GM19395 (cell line): Measurements from ENCODE around the gene SLC30A3.
"Not testable (repeated sequence)": the region's sequence is repeated elsewhere in the genome, so short reads cannot be mapped to it uniquely, and the experiment has no call there.

Experiments used
- ATAC-seq: cut with Tn5 transposase; IDR thresholded peaks from one replicate; pipeline ENCODE4 v1.9.1; 2021; ENCODE audit warnings: mild to moderate bottlenecking, moderate library complexity; ENCODE audit not compliant: unreplicated experiment

Gene SLC30A3, protein sequence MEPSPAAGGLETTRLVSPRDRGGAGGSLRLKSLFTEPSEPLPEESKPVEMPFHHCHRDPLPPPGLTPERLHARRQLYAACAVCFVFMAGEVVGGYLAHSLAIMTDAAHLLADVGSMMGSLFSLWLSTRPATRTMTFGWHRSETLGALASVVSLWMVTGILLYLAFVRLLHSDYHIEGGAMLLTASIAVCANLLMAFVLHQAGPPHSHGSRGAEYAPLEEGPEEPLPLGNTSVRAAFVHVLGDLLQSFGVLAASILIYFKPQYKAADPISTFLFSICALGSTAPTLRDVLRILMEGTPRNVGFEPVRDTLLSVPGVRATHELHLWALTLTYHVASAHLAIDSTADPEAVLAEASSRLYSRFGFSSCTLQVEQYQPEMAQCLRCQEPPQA

DNA sequence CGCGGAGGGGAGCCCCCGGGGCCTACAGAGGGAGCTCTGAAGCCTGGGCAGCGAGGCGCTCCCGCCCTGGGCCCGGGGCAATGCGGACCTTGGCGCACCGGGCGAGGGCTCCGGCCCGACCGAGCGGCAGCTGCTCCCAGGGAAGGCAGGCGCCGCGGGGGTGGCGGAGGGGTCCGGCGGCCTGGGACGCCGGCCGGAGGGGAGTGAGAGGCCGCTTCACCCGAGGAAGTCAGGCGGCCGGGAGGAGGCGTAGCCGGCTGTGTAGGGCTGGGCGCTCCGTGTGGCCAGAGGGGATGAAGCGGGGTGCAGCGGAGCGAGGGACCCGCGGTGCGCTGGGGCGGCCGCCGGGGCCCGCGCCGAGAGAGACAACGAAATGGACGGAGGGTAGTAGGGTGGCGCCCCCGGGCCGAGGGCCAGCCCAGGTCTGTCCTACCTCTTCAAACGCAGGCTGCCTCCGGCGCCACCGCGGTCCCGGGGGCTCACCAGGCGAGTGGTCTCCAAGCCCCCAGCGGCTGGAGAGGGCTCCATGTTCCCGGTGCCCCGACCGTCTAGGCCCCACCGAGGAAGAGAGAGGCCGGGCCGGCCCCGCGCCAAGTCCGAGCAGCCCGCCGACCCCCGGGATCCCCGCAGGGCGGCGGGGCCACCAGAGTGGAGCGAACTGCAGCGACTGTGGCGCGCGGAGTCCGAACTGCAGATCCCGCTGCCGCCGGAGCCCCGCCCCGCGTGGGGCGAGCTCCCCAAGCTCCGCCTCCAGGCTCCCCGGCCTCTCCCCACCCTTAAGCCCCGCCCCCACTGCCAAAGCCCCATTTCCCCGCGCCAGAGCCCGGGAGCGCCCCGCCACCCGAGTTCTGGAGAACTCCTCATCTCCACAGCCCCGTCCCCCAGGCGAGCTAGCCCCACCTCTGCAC, at the start of gene SLC30A3:
Gene SLC30A3 (minus strand): TSS at position 669 of the 908 bp plus-strand sequence. CDS start 141 bp downstream, at position 528.
- no peak for ATAC-seq

DNA sequence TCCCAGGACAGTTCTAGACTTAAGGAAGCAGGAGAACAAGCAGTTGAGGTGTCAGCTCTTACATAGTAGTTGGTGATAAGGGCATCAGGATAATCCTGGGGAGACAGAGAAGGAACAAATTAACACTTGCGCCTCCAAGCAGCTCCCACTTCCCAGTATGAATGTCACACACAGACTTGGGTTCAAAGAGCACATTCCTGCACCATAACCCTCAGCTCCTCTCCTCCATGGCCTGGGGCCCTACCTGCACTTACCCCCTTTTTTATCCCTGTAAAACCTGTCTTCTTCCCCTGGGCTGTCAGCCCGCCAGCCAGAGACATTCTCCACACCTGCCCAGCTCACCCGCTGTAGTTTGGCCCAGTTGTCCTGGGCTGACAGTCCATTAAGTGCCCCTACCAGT, 49.3 kb upstream of the SLC30A3 start:
- no peak for ATAC-seq

DNA sequence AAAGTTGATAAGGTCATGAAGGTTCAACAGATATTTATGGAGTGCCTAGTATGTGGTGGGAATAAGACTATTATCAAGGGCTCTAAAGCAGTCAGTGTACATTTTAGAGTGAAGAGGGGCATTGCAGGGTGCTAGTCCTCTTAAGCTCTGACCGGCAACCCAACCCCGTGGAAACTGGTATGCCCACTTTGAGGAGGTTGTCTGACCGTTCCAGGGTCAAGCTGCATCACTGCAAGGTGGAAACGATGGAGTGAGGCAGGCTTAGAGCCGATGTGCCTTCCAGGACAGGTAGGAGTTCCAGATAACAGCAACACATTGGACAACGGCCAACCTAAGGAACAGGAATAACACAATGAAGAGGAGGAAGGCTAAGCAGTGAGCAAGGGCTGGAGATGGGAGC, 46.8 kb upstream of the SLC30A3 start:
- no peak for ATAC-seq

DNA sequence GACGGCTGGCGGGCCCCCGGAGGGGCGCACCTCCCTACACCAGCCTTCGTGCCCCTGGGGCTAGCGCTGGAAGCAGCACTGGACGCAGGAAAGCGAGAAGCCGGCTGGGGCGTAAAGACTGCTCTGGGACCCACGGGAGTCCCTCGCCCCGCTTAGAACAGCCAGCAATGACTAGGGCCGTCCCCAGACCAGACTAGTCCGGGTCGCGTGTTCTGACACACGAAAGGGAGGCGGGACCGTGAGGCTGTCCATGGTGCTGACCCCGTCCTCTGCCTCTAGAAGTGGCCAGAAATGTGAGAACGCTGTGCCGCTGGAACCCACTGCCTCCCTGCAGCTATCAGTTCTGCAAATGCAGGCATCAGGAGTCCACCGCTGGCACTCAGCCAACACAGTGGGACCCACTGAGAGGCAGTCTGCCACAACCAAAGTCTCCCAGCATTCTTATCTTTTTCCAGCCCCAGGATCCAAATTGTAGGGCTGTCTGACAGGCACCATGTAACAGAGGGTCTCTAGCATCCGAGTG, 45.6 kb upstream of the SLC30A3 start, which contains the start of gene UCN:
Gene UCN (minus strand): TSS at position 87 of the 523 bp plus-strand sequence. CDS start 550 bp downstream, outside the sequence.
- no peak for ATAC-seq

DNA sequence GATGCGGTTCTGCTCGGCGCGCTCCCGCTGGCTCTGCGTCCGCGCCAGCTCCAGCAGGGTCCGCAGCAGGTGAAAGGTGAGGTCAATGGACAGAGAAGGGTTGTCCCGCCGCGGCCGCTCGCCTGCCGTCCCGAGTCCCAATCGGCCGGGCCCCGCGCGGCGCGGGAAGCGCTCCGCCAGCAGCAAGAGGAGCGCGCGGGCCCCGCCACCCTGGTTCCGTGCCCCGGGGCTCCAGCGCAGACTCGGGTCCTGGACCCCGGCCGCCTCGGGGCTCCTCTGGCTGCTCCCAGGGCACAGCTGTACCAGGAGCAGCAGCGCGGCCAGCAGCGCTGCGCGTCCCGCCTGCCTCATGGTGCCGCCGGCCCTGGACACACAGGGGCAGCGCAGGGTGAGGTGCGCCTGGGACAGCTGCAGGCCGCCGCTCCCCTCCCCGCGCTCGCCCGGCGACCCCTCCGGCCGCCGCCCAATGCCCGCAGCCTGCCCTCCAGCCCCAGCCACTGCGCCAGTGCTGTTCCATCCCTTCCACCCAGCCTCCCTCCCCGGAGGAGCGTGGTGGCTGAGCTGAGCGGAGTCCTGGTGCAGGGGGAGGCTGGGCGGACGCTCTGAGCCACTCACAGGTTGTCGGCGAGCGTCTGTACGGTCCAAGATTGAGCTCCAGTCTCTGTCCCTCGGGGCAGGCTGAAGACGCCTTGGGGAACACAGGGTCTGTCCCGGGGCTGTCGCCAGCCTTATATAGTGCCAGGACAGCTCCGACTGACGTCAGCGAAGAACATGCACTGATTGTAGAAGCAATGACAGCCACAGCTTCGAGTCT, 44.9 kb upstream of the SLC30A3 start:
- no peak for ATAC-seq

DNA sequence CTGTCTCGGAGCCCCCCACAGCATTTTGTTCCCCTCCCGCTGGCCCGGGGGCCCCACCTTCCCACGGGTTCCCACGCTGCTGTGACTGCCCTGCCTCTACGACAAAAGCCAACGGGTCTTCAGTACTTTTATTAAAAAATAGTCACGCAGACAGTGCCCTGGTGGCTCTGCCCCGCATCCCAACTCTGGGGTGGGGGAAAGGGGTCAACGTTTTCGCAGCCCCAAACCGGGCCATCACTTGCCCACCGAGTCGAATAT, 44.4 kb upstream of the SLC30A3 start:
- ATAC-seq, result no peak

DNA sequence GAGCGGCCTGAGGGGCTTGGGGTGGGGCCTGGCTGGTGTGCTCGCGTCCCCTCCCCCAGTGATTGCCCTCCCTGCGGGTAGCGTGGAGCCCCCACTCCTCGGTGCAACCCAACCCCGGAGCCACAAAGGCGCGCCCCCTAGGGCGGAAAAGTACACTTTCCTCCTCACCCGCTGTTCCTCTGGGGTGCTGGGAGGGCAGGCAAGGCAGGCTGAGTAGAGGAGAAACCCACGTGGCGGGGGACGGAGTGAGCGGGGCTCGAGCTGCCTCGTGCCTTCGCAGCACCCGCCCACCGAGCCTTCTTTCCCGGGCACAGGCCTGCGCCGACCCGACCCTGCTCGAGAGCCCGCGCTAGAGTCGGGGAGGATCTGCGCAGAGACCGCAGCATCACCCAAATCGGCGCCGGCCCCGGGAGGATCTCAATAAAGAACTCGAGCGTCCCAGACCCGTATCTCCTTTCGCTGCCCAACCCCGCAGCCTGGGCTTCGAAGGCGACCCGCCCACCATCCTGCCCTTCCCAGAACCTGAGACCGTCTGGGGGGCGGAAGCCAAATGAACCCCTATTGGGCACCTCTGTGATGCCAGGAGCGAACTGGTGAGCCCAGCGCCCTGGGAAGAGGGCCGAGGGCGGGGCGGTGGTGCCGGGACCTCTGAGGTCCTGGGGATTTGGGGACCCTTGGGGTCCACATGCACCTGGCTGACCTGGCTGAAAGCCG, 43.9 kb upstream of the SLC30A3 start:
- no peak for ATAC-seq

DNA sequence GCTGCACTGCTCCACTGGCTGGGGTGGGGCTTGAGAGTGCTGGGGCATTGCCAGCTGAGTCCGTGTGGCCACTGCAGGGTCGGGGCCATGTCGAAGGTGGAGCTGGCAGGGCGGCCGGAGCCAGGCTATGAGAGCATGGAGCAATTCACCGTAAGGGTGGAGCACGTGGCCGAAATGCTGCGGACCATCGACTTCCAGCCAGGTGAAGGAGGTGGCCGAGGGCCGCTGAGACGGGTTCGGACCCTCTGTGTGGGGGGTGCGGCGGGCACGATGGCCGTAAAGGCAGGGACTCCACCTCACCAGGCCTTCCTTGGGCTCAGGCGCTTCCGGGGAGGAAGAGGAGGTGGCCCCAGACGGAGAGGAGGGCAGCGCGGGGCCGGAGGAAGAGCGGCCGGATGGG, 43.3 kb upstream of the SLC30A3 start:
- no peak for ATAC-seq

DNA sequence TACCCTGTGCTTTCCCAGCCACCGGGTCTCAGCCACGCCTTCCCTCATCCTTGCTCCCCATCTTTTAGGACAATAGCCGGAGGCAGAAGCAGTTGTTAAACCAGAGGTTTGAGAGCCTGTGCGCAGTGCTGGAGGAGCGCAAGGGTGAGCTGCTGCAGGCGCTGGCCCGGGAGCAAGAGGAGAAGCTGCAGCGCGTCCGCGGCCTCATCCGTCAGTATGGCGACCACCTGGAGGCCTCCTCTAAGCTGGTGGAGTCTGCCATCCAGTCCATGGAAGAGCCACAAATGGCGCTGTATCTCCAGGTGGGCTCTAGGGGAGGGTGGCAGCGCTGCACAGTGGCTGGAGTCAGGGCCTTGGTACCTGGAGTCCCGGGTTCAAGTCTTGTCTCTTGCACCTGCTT, 42.7 kb upstream of the SLC30A3 start:
- ATAC-seq, result no peak

DNA sequence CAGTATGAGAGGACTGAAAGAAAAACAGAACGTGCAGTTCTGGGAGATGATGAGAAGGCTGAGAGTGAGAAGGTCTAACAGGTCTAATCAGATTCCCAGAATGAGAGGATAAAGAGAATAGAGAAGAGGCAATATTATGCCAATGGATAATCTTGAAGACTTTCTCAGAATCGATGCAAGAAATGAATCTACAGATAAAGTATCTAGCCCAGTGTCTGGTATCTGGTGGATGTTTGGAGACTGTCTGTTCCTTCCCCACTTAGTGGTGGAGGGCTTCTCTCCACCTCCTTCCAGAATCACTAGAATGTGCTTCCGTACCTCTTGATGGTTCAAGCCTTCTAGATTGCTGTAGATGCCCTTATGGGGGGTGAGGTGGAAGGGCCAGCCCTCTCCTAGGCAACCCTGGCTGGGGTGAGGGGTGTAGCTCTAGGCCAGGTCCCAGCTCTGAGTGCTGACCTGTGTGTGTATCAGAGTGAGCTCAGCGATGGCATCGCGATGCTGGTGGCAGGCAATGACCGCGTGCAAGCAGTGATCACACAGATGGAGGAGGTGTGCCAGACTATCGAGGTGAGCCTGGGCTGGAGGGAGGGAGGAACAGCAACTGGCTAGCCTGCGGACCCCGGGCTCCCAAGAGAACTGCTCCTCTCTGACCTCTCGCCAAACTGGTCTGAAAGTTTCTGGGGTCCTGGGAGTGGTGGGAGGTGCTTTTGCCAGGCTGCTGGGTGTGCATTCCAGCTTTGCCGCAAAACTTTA, 41.8 kb upstream of the SLC30A3 start:
- ATAC-seq, result no peak

DNA sequence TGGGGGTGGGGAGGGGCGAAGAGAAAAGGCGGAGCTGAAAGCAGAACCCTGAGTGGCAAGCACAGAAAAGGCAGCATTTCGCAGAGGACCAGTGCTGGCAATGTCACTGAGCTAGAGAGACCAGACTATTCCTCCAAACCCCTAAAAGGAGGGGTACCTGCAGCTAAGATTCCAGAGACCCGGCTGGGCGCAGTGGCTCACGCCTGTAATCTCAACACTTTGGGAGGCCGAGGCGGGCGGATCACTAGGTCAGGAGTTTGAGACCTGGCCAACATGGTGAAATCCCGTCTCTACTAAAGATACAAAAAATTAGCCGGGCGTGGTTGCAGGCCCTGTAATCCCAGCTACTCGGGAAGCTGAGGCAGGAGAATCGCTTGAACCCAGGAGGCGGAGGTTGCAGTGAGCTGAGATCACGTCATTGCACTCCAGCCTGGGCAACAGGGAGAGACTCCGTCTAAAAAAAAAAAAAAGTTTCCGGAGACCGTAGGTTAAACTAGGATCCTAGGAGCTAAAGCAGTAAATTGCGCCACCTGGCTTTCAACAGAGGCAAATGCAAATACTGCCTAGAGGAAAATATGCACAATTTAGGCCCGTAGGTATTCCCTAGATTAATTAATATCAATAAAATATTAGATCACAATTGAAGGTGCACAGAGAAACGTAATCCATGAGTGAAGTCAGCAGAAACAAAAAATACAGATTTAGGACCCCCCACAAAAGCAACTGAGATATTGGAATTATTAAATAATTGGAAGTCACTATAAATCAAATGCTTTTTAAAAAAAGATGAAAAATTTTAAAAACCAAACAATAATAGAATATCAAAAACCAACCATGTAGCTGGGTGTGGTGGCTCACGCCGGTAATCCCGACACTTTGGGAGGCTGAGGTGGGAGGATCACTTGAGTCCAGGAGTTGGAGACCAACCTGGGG, 40.5 kb upstream of the SLC30A3 start:
- no peak for ATAC-seq

DNA sequence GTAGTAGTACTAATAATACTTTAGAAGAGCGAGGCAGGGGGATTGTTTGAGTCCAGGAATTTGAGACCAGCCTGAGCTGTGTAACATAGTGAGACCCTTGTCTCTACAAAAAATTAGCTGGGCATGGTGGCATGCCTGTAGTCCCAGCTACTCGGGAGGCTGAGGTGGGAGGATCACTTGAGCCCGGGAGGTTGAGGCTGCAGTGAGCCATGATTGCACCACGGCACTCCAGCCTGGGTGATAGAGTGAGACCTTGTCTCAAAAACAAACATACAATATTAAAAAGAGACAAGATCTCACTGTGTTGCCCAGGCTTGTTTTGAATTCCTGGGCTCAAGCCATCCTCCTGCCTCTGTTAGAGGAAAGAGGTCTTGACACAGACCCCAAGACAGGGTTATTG, 37.8 kb upstream of the SLC30A3 start:
- ATAC-seq, result not testable (repeated sequence)

DNA sequence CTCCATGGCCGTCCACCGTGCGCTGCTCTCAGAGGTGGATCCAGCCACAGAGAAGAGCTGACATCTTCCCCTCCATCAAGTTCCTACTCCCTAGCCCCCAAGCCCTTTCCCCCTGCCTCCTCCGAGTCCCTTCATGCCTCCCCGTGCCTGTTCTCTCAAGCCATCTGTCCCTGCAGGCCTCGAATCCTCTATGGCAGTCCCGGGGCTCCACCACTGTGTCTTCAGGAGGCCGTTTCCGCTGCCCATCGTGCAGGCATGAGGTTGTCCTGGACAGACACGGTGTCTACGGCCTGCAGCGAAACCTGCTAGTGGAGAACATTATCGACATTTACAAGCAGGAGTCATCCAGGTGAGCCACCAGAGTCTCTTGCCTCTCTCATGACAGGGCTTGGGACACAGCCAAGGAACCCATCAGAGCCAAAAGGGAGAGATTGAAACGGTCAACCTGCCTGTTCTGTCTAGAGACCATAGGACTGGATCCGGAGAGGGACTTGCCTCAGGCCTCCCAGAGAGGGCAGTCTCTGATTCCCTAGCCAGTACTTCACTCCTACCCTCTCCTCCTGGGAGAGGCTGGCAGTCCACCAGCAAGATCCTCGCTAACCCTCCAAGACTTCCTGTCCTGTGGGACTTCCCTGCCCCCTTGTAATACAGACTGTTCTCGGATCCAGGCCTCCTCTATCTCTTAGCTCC, 35.7 kb upstream of the SLC30A3 start:
- no peak for ATAC-seq

DNA sequence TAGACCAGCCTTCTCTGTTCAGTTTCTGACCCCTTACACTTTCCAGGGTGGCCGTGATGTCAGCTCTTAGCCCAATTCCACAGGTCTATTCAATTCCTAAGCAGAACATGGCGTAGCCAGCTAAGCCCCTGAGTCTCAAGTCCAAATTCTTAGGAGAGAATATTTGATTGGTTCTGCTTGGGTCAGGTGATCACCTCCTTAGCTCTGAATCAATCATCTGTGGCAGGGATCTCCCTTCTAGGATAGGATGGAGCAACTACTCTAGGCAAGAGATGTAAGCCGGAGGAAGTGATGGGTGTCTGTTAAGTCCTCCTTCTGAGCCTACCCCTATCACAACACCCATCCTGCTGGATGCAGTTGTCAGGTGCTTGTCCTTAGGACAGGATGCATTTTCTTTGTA, 34.3 kb upstream of the SLC30A3 start:
- ATAC-seq, result no peak

DNA sequence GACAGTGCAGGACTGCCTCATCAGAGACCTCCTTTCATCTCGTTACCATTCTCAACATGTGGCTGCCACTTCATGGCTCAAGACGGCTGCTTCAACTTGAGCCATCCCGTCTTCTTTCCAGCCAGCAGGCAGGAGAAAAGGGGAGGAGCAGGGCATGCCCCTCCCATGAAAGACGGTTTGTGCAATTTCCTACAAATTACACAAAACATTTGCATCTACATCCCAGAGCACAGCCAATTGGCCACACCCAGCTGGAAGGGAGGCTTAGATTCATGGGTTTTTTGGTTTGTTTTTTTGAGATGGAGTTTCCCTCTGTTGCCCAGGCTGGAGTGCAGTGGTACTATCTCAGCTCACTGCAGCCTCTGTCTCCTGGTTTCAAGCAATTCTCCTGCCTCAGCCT, 33.6 kb upstream of the SLC30A3 start:
- ATAC-seq, result no peak

DNA sequence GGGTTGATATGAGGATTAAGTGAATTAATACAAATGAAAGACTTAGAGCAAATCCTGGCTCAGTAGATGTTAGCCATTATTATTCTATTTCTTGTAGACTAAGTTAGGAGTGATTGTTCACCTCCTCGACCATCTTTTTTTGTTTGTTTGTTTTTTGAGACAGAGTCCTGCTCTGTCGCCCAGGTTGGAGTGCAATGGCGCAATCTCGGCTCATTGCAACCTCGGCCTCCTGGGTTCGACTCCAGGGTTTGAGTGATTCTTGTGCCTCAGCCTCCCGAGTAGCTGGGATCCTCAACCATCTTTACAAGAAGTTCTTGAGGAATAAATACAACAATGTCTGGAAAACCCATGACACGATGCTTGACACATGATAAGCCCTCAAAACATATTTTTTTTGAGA, 32.1 kb upstream of the SLC30A3 start:
- no peak for ATAC-seq

DNA sequence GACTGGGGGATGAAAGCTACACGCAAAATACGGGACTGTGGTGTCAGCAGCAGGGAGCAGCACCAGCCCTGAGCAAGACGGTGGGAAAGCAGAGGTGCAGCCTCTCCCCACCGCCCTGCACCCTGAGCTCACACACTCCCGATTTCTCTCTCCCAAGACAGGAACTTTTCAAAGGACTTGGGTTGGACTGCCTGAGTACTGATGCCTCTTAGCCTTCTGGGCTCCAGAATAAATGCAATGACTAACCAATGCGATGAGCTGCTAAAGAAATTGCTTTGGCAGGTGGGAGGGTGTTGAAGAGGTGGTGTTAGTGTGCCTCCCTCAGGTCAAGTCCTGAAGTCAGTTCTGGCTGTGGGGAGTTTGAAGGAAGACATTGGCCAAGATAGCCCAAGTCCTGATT, 29.0 kb upstream of the SLC30A3 start:
- no peak for ATAC-seq

DNA sequence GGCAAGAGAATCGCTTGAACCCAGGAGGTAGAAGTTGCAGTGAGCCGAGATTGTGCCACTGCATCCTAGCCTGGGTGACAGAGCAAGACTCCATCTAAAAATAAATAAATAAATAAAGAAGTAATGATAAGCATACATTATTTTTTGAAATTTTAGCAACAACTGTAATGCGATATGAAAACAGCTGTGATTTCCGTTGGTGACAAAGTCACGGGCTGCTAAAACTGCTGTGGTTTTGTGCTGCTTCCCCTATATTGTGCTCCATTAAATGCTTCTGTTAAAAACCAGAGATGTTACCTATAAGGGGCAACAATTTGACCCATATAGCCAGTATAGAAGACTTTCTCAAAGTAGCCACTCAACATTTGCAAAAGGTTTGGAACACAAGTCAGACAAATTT, 27.7 kb upstream of the SLC30A3 start:
- ATAC-seq, result no peak
